NCI-H2029 treated with DMSO at 0.1 percent for 48 hours (cell line): Measurements from ENCODE around the gene SLC8A2.
A peak's percentile ranks its signal among the peaks of the same experiment; 100 is the strongest.
"Not testable (repeated sequence)": the region's sequence is repeated elsewhere in the genome, so short reads cannot be mapped to it uniquely, and the experiment has no call there.

ENCODE experiments used
- DNase-seq: peaks from one replicate; lab custom pipeline; 2025; lab: John Stamatoyannopoulos, UW

Gene SLC8A2

DNA sequence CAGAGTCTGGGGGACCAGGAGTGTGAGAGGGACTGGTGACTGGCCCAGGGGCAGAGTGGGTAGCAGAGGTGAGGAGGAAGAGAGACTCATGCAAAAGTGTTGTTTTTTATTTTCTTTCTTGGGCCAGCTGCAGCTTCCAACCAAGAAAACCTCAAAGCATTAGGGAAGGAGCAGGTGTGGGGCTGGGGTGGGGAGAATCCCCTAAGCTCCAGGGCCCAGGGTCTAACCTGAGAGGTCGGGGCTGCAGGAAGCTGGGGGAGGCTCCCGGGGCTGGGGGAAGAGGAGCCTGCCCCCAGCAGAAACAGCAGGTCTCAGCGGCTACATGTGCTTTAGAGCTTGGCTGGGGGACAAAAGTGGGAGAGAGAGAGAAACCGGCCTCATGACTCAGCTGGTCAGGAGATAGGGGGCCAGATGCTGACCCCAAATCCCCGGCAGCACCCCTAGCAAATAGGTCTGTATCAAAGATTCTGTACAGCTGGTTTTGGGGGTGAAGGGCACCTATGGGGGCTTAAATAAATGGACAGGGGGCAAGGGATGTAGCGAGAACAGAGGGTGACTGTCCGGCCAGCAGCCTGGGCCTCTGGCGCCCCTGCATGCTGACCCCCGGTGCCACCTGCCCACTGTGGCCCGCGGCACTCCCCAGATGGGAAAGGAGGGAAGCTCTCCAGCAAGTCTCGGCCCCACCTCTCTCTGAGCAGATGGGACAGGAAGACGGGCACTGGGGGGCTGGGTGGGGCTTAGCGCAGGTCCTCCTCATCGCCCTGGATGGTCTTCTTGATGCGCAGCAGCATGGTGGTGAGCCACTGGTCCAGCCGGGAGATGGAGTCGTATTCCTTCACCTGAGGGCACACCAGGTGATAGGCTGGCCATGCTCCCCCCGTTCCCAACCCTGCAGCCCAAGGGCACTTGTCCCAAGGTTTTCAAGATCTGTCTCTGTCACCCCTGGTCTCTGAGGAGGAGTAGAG, 16.1 kb upstream of the SLC8A2 start:
- DNase-seq = no peak

DNA sequence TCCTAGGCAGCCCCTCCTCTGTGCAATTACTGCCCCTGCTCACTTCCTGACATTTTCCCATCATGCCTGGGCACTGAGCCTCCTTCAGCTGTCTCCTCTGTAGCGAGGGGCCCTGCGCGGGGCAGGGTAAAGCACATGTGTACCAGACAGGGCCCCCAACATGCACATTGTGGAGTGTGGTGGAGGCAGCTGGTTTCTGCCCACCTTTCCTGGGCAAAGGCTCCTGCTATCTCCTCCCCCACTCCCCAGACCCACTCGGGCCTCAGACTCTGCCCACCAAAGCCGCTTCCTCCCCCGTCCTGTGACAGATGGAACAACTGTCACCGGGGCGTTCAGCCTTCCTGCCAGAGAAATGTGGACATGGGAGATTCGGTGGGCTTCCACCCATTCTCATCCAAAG, 15.2 kb upstream of the SLC8A2 start:
- DNase-seq = no peak

DNA sequence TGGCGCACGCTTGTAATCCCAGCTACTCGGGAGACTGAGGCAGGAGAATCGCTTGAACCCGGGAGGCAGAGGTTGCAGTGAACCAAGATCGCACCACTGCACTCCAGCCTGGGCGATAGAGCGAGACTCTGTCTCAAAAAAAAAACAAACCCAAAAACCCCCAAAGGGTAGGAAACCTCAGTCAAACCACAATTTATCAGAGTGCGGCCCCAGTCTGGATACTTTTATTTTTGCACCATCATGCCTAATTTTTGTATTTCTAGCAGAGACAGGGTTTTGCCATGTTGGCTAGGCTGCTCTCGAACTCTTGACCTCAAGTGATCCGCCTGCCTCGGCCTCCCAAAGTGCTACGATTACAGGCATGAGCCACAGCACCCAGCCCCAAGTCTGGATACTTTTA, 14.5 kb upstream of the SLC8A2 start:
- DNase-seq = not testable (repeated sequence)

DNA sequence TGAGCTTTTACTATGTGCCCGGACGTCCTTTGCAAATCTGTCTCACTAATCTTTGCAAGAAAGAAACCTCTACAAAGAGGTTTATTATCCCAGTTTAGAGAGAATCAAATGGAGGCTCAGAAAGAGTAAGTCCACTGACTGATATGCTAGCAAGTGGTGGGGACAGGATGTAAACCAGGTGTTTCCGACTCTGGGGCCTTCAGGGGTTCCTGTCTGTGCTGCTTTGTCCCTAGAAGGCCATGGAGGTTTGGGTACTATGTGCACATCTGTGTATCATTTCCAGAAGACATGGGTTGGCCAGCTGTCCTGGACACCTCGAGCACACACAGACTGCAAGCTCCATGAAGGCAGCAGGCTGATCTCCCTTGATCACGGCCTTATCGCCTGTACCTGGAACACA, 13.5 kb upstream of the SLC8A2 start:
- no peak for DNase-seq

DNA sequence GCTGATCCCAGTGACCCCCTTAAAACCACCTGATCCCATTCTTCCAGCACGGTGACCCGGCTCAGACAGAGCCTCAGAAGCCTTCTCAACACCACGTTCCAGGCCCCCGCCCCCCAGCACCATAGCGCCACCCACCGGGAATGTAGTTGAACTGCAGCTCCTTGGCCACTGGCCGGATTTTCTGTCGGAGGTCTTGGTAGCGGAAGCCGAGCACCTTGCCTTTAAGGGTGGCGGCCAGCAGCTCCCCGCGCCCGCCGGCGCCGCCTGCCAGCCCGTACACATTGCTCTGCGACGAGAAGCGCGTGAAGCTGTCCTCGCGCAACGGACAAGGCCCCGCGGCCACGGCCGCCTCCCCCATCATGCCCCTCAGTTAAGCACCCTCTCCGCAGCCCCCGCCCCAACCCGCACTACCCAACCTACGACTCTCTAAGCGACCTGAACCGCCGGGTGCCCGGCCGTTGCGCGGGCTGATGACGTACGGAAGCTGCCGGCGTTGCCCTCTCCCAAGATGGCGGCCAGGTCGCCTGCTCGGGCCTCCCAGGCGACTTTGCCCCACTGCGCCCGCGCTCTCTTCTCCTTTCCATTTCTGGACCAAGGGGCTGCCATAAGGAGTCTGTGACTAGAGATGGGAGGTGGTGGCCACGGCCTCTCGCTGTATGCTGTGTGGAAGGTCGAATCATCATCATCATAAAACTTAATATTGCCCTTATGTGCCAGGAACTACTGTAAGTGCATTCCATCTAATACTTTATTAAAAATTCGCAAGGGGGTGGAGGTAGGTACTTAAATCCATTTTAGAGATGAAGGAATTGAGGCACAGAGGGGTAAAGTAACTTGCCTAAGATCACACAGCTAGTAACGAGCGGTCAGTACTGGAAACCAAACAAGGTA, 12.4 kb upstream of the SLC8A2 start, which contains the start of gene KPTN:
Gene KPTN, minus strand, starts transcription at position 420 of the 891 bp plus-strand sequence. Its CDS starts 59 bp downstream, at position 361.
- peak; percentile 74 for DNase-seq

DNA sequence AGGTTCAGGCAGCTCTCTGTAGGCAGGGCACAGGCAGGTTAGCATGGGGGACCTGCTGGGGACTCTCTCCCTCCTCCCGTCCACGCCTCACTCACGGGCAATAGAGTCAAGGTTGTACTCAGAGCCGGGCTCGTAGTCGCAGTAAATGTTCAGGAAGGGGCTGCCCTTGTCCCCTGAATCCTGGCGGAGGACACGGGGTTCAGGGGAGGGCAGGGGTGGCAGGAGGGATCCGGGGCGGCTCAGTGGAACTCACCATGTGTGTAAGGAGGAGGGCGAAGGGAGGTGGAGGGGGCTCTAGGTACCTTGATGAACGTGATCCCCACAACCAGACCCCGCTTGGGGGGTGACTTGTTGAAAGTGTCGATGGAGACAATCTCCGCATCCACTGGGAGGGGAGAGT, 11.5 kb upstream of the SLC8A2 start:
- no peak for DNase-seq

DNA sequence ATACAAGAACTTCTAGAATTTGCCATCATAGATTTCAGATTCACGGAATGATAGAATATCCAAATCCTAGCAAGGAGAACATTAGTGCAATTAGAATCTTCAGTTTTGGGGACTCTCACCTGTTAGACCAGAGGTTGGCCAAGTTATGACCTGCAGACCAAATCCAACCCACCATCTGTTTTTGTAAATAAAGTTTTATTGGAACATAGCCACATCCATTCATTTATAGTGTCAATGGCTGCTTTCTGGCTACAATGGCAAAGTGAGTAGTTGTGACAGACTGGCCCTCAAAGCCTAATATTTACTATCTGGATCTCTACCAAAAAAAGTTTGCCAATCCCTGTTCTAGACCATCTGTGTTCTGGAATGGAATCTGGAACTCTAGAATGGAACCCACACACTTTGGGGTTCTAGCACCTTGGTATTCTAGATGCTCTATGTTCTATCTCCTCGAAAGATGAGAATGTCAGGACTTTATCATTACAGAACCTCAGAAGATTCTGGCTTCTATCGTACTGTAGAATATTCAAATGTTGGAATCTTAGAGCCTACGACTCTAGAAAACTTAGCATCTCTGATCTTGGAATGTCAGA, 9.9 kb upstream of the SLC8A2 start:
- no peak for DNase-seq

DNA sequence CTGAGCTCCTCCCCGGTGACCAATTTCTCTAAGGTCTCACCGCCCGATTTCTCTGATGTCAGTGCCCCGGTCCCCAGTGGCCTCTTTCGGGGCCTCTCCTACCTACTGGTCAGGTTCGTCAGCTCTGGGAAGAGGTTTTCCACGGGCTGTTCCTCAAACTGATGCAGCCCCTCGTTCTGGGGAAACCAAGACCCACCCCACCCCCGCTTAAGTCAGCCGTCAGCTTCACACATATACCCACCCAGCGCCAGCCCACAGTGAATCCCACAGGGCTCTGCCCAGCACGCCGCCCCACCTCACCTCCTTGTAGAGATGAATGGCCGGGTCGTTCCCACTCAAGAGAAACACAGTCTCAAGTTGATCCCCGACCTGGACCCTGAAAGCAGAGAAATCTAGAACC, 9.0 kb upstream of the SLC8A2 start:
- no peak for DNase-seq

DNA sequence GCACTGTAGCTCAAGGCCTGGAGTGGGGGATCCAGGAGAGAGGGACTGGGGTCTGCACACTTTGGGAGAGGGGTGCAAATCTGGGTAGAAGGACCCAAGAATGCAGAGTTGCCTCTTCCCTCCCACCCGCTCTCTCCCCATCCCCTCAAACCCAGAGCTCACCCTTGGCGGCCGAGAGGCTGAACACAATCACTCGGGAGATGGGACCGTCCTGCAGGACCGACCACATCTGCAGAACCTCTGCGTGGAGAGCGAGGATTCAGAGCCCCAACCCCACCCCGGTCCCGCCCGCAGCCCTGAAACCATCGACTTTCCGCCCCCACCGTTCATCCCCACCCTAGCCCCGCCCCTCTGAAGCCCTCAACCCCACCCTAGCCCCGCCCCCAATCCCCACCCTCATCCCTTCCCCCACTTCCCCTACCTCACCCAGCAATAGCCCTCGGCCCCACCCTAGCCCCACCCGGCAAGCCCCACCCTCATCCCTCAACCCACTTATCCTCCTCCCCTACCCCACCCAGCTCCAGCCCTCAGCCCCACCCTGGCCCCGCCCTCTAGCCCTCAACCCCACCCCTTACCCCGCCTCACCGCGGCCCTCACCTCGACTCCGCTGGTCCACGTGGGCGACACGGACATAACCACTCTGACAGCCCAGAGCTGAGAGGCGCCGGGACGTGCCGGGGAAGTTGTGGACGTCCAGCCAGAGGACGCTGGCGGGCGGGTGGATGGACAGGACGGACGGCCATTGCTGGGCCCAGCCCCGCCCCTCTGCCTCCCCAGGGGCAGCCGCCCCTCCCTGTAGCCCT, 8.2 kb upstream of the SLC8A2 start:
- no peak for DNase-seq

DNA sequence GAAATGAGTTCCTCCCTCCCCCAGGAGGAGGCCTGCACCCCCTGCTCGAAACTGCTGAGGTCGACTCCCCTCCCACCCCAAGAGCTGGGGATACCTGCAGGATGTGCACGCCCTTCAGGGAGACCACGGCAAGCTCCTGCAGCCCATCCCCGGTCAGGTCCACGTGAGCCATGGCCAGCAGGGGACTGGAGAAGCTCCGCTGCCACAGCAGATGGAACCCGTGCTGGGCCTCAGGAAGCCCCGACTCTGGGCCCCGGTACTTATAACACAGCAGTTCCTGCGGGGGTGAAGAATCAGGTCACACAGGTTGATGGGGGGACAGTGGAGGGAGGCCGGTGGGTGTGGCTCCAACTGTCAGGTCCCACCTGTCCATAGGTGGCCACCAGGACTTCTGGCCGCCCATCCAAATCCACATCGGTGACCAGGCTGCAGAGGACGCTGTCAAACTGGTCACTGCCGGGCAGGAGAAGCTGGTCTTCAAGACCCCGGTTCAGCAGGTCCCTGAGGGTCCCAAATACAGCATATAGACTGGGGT, 4.8 kb upstream of the SLC8A2 start:
- no peak for DNase-seq

DNA sequence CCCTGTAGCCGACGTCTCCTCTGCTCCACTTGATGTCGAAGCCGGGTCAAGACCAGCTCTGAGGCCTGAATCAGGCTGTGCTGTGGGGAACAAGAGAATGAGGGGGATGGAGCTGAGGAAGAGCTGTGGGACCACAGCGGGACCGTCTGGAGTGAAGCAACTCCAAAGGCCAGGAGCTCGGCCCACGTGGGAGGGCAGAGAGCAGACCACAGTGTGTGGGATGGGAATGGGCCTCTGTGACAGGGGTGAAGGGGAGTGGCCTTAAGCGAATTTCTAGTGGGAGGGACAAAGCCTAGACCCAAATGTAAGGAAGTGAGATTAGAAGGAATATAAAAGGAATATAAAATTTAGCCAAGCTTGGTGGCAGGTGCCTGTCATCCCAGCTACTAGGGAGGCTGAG, 3.8 kb upstream of the SLC8A2 start:
- DNase-seq = no peak

DNA sequence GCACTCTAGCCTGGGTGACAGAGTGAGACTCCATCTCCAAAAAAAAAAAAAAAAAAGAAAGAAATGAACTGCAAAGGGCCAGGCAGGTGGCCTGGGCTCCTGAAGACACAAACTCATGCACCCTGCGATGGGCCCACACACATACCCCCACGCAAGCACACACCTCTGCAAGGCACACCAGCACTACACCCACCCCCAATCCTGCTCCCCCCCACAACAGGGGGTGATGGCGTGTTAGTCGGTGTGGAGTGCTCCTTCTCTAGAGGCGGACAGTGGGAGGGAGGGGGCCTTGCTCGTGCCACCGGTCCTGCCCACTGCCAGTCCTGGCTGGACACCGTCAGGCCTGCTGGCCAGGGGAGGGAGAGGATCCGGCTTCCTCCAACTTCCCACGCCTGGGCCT, 1.6 kb upstream of the SLC8A2 start:
- no peak for DNase-seq

DNA sequence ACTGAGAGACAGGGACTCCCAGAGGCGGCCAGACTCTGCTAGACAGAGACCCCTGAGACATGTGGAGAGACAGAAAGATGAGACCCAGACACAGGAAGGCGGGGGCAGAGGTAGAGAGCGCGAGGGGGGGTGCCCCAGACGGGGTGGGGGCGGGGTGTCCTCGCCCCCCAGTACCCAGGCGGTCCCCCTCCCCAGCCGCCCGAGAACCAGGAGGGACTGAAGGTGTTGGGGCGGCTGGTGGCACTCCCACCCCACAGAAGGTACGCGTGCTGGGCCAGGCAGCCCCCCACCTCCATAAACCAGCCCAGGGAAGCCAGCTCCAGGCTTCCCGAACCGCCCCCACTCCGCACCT, 336 bp downstream of the SLC8A2 start:
- no peak for DNase-seq

DNA sequence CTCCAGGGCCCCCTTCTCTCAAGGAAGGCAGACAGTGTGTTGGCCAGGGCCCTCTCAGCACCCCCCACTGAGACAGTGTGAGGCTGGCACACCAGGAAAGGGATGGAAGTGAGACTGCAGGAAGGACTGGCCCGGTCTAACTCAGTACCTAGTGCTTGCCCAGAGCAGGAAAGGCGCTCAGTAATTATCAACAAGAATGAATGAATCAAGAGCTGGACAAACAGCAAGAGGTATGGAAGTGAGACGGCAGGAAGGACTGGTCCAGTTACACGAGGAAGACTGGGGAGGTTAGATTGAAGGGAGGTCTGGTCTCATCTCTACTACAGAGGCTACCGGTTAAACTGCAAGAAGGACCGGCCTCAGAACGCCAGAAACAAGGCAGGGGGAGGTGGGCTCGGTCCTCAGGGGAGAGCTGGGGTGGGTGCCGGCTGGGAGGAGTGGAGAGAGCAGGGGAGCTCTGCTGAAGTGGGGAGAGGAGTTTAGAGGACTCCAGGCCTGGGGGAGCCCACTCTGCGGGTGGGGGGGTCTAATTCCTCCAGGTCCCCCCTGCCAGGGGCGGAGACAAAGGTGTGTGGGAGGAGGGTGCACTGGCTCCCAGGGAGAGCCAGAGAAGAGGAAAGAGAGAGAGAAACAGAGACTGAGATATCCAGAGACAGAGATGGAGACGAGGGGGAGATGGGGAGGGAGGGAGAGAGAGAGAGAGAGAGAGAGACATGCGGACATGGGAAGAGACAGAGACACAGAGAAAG, 1.1 kb downstream of the SLC8A2 start:
- no peak for DNase-seq

DNA sequence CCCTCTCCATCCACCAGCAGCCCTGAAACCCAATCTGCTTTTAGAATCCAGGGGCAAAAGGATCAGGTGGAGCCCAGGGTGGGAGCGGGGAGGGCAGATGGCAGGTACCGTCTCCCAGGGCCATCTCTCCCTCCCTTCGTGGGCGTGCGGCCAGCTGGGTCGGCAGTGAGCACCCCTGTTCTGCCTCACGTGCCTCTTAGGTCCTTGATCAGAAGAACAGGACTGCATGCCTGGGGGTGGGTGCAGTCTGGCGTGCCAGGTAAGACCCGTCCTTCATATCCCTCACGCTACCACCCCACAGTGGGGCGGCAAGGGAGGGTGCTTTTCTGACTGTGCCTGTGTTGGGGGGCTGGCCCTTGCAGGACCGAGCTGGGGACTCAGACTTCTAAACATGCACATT, 2.0 kb downstream of the SLC8A2 start:
- no peak for DNase-seq

DNA sequence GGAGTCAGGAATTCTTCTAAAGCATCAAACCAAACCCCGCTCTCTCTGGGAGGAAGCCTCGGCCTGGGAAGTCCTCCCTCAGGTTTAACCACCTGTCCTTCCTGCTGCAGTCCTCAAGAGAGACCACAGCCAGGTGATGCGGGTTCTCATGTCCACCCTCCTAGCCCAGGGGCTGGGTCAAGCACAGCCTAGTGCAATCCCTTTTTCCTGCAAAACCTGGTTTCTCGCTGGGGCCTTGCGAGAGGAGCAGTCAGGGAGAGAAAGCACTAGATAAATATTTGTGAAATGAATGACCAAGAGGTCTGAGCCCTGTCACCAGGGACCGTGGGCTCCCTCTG, 2.4 kb downstream of the SLC8A2 start:
- no peak for DNase-seq

DNA sequence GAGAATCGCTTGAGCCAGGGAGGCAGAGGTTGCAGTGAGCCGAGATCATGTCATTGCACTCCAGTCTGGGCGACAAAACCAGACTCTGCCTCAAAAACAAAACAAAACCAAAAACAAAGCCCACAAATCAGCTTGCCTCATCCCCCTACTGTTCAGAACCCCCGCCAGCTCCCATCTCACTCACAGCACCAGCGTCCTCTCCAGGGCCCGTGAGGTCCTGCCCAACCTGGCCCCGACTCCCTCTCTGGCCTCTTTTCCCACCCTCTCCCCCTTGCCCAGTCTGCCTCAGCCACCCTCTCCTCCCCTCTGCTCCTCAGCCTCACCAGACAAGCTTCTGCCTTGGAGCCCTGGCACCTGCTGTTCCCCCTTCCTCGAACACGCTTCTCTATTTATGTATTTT, 3.8 kb downstream of the SLC8A2 start:
- DNase-seq = no peak

DNA sequence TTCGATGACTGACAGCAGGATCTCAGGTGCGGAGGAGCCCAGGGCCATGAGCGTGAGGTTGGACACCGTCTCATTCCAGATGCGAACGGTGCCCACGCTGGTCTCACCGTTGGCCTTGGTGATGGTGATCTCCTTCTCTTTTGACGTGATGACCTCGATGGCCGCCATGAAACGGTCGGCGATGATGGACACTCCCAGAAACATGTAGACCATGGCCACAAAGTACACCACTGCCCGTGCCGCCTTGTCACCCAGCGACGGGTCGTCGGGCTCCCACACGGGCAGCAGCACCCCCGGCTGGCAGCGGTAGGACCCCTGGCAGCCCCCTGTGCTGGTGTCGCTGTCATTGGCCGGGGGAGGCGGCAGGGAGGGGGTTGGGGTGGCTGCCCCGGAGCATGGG, 5.7 kb downstream of the SLC8A2 start:
- DNase-seq = no peak

DNA sequence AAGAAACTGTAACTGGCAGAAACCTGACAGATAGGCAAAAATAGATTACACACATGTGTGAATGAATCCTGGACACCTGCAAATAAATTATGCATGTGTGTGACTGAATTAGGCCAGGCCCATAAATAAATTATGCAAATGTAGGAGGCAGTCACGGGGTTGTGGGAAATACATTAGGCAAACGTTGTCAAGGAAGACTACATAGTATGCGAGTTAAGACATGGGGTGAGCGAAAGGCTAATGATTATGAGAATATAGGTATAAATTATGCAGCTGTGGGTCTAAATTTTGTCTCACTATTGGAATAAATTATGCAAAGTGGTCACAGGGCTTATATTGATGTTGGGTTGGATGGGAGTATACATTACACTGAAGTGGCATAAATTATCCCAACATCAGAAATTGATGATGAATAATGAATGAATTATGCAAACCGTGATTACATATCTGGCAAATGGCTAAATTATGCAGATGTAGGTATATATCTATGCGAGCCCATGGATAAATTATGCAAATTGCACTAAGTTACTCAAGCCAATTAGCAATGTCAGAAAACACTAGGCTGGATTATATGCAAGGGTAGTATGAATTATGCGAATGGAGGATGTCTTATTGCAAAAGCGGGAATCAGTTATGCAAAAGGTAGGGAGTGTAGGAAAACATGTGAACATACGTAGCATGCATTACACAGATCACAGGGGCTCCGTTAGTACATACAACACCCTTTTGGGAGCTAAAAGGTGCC, 6.8 kb downstream of the SLC8A2 start:
- no peak for DNase-seq

DNA sequence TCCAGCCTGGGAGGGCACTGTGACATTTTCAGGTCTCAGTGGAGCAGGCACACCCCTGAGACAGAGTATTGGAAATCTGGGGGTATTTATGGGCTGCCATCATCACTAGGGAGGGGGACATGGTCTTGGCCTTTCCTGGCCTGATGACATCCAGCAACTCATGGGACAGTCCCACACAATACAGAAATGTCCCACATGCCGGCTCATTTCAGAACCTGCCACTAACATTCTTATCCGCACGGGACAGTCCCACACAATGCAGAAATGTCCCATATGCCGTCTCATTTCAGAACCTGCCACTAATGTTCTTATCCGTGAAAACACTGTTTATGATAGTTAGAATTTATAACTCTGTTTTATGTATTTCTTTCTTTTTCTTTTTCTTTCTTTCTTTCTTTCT, 9.8 kb downstream of the SLC8A2 start:
- DNase-seq = no peak
